Eye (tissue), 1 donor: ENCODE measurements around the gene TRABD2B.

ENCODE experiments used
- DNase-seq: peaks from one replicate; pipeline ENCODE4 v3.0.0-alpha.2; 2015

The TRABD2B gene

DNA sequence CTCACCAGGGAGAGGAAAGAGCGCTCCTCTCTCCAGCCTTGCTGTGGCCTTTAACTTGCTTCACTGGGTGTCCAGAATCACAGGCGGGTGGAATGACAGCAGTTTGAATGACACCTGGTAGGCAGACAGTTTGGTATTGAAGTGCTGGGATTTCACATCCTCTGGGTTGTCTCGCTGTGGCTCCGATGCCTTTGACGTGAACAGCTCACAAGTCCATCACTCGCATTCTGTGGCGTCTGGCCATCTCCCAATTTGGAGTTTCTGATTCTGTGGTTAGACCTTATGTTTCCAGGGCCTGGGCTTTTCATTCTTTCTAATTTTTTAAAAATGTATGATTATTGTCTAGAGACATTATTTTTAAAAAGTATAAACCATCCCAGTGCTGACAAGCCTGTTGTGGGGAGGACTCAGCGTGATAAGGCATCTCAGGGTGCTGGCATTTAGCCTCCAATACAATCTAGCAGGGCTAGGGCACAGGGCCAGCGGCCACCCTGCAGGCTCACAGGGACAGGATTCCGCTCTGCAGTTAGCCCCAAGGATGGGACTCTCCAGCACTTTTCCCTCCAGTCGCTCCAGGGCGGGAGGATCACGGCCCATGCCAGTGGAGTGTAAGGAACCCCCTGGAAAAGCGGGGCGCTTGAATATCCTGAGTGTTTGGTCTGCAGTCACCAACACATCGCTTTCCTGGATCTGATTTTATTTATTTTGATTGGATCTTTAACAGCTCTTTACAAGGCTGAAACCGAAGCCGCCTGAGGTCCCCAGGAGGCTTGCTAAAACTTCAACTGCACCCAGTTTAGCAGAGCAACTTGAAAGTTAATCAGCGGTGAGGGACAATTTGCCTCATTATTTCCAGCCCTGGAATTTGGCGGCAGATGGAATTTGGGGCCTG is 178.3 kb downstream of the TRABD2B start:
- DNase-seq, result peak; percentile 59

DNA sequence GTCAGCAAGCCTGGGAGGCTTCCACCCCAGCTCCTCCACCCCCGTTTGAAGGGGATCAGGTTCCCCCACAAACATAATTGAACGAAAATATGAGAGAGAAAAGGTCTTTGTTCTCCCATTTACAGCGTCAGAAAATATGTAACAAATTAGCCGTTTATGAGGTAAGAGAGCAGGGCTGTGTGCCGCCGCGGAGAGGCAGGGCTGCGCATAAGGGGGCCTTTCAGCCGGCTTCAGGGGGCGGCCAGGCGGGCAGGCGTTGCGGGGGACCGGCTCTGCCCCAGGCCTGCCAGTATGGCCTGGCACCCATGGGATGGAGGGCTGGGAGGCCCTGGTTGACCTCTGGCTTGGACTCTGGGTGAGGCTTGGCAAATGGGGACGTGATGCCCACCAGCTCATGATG is 179.3 kb downstream of the TRABD2B start:
- no peak for DNase-seq

DNA sequence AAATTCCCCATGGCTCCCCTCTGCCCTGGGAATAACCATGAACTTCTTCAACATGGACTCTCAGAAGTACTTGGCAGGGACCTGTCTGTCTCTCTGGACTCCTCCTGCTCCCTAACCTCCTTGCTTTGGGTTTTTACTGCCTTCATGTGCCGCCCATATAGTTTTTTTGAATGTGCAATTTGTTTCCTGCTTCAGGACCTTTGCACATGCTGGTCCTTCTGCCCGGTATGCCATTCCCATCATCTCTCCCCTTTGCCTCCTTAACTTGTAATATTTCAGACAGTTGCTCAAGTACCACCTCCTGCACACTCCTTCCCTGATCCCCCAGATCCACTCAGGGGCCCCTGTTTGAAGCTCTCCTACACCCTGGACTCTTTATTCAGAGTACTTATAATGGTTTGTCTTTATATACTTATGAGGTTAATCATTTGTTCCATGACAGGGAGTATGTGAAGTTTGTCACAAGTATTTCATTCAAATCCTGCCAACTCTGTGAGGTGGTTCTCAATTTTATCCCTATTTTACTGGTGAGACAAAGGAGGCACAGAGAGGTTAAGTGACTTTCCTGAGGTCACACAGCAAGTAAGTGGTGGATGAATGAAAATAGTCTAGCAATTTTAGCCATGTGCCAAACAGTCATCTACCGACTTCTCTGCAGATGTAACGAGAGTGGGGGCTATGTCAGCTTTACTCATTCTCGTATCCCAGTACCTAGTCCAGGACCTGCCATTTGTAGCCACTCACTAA is 180.7 kb downstream of the TRABD2B start:
- DNase-seq, result no peak

DNA sequence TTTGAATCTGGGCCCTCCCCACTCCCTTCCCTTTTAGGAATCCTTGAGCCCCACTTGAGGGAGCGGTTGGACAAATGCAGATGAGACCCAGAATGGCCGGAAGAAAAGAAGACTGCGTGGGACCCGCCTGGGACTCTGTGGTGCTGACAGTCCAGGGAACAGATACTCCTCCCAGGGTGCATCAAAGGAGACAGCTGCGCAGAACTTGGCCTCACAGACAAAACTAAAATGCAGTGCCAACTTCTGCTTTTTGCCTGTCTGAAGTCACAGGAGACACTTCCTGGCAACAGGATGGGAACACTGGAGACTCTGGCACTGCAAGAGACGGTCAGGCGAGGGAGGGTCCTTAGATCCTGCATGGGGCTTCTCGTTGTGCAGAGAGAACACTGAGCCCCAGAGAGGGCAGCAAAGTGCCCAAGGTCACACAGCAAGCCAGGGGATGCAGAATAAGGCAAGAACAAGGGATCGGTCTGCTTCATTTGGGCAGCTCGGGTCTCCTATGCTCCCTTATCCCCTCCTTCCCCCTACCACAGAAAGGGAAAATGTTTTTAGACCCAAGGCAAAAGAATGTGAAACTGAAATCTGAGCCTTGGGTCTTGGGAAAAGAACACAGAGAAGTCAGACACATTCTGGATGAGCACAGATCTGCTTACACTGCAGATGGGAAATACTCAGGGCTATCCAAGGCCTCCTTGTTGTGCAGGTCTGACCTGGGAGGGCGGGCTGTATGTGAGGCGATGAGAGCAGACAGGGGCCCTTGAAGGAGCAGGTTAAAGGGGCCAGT is 182.4 kb downstream of the TRABD2B start:
- peak; percentile 45 for DNase-seq

DNA sequence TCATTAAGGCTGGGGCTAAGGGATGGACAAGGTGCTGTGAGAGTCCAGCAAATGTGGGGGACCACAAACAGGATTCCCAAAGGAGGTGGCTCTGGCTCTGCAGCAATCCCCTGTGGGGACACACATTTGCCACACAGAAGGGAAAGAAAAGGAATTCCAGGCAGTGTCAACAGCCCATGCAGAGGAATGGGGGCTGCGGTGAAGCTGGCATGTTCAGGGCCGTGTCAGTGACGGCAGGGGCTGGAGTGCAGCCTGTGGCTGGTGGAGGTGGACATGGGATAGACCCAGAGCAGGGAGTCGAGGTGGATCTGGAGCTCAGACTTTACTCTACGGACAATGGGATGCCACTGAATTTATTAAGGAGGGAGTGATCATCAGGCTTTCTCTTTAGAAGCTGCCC is 183.2 kb downstream of the TRABD2B start:
- DNase-seq, result peak; percentile 35

DNA sequence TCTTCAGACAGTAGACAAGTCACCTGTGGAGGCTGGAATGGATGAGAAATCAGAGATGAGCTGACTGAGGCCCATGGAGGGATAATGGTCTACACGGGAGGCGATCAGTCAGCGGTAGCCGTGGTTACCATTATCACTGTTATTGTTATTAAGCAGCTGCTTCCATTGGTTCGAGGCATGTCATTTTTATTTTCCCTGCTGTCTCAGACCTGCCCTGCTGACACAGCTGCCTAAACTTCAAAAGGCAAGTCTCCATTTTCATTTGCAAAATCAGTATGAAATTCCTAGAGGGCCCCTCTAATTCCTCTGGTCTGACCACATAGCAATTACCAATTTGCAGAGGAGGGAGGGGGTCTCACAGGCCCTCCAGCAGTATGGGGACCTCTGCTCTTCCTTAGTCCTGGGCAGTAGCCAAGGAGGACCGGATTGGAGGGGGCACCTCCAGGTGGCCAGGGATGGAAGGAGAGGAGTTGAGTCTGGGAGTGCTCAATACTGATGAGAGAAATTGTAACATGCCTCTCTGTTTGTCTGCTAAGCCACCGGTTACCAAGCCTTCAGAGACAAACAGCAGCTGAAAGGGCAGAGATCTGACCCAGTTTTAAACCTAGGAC is 184.2 kb downstream of the TRABD2B start:
- peak; percentile 83 for DNase-seq

DNA sequence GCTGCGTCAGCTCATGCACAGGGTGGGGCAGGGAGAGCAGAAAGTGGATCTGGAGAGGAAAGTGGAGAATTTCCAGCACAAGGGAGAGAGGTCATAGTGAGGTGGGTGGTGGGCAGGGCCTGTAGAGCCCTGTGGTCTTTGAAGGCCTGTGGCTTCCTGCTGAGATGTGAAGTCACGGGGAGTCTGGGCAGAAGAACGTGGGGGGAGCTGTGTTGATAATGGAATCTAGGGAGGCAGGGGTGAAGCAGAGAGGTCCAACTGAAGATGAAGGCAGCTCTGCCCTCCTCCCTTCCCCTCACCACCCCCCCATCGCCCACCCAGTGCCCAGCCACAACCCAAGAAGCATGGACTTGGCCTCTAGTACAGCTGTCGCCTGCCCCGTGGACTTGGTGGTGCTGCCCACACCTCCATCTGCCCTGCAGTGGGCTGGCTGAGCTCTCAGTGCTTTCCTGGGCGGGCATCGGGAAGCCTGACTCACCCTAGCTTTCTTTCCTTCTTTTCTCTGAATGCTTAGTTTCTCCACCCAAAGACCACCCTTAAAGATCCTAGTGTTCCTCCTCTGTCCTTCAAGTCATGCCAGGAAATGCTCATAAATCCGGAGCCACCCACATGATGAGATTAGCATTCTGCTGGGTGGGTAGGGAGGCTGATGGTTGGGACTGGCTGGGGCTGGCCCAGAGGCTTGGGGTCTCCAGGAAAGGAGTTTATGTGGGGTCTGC is 186.1 kb downstream of the TRABD2B start:
- DNase-seq, result no peak

DNA sequence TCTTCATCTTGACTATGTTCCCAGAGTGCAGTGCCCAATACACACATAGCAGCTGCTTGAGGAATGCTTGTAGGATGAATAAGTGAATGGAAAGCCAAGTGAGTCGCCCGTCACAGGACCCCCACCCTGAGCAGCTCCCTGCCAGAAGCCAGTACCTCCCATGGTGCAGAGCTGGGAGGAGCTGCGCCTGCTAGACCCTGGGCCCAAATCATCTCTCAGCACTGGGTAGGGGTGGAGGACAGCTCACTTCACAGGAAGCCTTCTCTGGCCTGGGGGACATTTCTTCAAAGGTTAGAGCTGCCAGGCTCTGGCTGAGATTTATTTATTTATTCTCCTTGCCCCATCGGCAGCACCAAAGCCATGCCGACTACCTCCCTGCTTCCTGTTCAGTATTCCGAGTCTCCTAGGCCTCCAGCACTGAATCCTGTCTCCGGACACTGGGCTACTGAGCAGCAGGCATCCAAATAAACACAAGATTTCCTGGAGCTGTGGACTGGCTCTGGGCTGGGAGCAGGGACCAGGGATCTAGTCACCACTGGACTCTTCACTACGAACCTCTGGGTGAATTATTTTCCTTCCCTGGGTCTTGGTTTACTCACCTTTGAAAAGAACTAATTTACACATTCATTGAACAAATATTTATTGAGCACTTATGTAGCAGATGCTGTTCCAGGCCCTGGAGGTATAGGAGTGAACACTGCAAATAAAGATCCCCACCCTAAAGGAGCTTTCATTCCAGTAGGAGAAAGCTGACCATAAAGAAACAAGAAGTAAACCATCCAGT is 187.7 kb downstream of the TRABD2B start:
- no peak for DNase-seq

DNA sequence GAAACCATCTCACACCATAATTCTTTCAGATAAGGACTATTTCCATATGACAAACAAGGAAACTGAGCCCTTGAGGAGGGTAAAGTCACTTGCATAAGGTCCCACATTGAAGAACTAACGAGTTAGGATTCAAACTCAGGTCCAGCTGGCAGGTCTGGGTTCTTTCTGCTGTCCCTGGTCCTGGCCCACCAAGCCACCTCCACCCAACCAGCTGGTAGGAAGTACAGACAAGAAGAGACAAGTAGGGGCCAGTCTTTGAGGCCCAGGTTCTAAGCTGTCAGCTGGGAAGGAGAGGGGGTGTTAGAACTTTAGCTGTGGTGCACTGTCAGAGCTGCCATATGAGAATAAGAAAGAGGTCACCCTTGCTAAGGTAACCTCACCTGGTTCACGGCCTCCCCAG is 188.6 kb downstream of the TRABD2B start:
- no peak for DNase-seq

DNA sequence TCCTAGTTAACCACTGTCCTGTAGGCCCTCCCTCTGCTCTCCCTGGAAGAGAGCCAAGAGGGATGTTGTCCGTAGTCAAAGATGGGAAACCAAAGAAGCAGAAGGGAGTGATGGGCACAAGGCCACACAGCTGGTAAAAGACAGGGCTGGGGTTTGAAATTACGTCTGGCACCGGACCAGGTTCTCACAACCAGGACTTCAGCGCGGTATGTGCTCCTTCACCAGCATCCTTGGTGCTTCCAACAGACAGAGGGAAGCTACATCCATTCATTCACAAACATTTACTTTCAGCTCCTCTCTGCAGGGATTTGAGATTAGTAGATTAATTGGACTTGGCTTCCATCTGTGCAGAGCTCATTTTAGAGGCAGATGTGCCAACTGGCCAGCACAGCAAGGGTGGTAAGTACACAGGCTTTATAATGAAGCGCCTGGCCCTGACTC is 191.2 kb downstream of the TRABD2B start:
- peak; percentile 49 for DNase-seq

DNA sequence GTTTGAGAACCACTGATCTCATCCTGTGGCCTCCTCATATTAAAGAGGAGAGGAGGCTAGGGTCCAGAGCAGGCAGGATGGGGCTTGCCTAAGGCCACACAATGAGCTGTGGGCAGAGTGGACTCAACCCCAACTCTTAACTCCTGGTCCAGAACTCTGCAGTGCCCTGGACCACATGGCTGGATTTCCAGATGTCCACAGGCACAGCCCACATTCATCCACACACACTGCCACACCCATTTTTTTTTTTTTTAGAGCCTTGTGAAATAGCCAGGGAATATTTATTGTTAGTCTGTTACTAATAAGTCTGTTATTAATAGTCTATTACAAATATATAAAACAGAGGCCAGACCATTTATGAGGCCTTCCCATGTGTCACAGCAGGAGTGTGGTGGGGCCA is 192.2 kb downstream of the TRABD2B start:
- no peak for DNase-seq

DNA sequence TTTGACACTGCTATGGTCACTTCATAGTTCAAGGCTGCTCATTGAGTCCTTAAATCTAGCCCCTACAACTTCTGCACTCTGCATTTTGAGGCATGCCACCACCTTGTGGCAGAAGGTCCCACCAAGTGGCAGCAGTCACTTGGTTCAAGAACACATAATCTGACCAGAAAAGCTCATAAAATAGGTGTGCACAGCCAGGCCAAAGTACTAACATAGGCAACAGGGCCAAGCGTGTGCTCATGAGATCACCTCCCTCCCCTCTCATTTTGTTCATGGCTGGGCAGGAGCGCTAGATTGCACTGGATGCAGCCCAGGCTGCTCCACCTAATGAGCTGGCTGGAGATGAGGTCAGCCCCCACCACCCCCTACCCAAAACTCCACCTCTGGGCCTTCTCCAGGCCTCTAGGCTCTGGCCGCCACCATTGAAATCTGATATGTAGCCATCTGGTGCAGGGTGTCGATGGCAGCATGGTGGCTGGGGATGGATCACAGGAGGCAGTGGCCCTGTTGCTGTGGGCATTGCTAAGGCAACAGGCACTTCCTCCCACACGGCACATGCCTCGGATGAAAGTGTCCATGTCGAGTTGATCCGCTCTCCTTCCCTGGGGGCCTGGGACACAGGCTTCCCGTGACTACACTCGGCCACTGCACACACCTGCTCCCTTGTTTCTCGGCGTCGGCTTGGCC is 193.2 kb downstream of the TRABD2B start:
- DNase-seq, result peak; percentile 51

DNA sequence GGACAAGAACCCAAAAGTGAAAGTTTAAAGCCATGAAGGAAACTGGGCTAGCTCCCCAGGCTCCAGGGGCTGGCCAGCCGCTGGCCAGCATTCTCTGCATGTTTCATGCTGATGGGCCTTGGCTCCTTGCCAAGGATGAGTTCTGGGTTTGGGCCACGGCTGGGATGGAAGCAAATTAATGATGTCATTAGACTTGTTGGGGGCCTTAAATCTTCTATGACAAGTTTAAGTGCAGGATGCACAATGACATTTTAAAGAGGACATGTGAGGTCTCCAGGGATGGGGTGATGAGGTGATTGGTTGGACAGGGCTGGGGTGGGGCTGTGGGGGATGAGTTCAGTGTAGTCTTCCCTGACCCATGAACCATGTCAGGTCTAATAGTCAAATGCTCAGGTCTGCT is 199.6 kb downstream of the TRABD2B start:
- no peak for DNase-seq

DNA sequence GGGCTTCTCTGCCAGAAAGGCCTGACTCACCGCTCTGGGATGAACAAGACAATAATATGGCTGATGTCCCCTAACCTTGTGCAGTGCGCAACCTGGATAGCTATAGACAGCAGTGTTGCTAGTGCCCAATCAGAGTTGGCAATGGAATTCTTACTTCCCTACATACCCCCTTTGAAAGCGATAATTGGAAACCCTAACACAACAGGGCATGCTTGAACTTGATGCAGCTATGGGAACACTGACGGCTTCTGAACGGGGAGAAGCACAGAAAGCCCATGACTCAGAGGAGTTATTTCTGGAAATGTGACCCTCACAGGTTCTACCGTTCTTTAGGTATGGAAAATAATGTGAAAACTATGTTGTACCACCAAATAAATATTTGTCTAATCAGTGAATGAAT is 200.6 kb downstream of the TRABD2B start:
- no peak for DNase-seq

DNA sequence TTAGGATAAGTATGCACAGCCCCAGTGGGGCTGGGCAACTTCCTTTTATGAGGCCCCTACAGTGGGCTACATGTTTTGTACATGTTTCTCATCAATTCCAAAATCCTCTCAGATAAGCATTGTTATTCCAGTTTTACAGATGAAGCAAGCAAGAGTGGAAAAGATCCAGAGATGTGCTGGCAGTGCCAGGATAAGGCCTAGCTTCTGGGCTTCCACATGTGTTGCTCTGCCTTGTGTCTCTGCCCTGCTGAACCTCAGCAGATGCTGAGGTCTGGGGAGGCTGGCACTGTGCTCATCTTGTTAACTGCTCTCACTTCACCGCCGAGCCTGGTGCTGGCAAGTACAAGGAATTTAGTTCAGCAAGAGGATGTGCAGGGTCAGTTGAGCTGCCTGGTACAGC is 202.1 kb downstream of the TRABD2B start:
- DNase-seq, result no peak

DNA sequence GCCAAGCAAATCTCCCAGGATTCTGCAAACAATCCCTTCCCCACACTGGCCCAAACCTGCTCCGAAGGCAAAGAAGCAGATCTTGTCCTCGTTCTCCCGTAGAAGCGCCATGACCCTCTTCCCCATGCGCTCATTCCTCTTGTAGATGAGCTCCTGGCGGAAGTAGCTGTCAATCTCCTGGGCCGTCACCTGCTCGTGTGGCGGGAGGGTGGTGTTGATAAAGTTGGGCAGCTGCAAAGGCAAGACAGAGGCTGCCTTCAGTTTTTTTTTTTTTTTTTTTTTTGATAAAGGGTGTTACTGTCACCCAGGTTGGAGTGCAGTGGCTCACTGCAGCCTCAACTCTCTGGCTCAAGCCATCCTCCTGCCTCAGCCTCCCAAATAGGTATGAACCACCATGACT is 202.7 kb downstream of the TRABD2B start:
- no peak for DNase-seq

DNA sequence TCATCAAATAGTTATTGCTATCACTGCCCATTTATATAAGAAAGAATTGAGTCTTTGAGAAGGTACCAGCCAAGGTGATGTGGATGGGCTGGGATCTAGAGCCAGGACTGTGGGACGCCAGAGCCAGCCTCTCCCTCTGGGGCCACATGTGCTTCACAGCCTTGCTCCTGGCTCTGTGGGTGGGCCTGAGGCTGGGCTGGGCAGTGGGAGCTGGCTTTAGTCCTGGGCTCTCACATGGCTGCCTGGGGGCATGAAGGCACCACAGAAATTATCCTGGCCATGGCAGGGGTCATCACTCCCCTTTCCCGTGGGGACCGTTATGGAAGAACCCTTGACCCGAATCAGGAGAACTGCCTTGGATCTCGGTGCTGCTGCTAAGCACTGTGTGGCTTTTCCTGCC is 203.1 kb downstream of the TRABD2B start:
- DNase-seq, result no peak

DNA sequence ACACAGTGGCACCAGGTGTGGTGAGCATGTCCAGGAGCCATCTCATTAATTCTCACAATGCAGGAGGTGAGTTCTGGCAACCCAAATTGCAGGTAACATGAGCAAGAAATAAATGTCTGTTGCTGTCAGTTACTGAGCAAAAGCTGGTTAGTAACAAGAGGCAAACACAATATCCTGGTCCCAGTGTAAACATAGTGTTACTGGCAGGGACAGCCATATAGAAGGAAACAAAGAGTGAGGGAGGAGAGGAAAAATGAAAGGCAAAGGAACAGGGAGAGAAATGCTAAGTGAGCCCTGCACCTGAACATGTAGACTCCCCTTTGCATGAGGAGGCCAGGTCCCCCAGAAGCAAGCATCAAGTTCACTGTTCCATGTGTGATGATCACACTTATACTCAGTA is 203.6 kb downstream of the TRABD2B start:
- DNase-seq, result no peak

DNA sequence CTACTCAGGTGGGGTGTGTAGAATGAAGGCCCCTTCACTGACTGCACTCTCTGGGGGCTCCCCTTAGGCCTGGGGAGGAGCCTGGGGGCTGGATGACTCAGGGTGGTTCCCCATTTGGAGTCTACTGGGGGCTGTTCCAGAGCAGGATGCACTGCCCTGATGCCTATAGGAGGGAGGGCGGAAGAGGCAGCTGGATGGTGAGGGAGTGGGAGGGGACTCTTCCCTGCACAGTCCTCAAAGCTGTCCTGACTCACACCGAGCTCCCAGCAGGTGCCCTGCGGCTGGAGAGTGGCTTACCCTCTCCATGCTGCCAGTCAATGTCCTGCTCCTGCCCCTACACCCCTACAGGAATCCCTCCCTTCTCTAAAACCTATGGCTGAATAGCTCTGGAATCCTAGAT is 204.4 kb downstream of the TRABD2B start:
- no peak for DNase-seq

DNA sequence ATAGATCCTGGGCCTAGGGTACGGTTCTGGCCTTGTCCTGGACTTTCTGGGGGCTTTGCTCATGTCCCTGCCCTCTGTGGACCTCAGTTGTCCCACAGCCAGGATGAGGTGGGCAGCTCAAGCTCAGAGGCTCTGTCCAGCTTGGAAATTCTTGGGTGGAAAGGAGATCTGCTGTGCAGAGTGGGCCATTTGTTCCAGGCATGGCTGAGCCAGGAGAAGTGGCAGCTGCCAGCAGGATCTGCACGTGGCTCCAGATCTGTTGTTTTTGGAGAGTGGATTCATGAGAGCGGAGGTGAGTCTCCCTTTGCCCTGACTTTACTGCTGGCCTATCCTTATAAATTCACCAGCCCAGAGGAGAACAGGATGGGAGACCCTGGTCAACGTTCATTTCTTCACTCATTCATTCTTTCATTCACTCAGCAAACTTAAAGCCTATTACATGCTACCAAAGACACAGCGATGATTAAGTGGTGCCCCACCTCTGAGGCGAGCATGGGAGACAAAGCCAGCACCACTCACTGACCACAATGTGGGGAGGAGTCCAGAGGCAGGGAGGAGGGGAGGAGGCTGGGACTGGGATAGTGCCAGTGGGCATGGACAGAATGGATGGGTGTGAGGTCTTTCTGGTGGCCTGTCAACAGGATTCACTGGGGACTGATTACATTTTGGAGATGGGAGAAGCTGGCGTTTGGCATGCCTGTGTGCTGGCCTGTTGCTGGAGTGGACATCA is 205.1 kb downstream of the TRABD2B start:
- DNase-seq, result no peak
